ENCODE results near the gene ANGPTL8. TPM values are rescaled to one million over a fixed set of nuclear protein-coding genes. Genes with fewer than 3 reads are reported as not detected.

Gene ANGPTL8
- total and polyA plus RNA-seq, 4 donors: 11.8 TPM; not detected in 3

DNA sequence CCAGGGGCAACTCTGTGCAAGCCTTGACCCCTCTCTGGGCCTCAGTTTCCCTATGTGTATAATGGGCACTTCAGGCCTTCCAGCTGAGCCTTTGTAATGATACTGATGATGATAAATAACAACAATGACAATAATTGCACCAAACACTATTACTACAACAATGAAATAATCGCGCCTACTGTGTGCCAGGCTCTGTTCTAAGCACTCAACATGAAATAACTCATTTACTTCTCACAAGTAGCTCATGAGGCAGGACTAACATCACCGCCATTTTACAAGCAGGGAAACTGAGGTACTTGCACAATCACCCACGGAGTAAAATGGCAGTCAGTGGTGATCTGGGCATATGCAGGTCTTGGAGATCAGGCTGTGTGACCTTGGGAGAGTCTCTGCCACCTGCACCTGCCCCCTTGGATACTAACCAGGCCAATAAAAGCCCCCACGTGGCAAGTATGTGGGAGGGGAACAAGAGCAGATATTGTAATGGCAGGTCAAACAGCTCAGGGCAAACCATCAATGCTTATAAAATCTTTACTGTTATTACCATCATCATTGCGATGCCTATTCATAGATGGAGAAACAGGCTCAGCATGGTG lies 540 bp upstream of the ANGPTL8 start:
- Histone ChIP-seq H3K4me3 (ENCODE audit: low read length in 2 of 2) (no peak overlapping the region), H3K4me1 (ENCODE audit: control insufficient read depth in 1 of 2, insufficient read depth in 2 of 2, low read length in 2 of 2) (no peaks in the 10 kb centered on the region), H3K9me3 (ENCODE audit: control insufficient read depth, low read length) (no peaks in the 10 kb centered on the region), H3K27ac (ENCODE audit: low read depth in 1 of 2, low read length in 2 of 2) (no peak overlapping the region), H3K36me3 (ENCODE audit: control insufficient read depth in 1 of 2, insufficient read depth in 2 of 2, low read length in 1 of 2) (no peaks in the 10 kb centered on the region), H3K27me3 (ENCODE audit: control insufficient read depth in 1 of 2, insufficient read depth in 2 of 2, low read length in 1 of 2) (no peaks in the 10 kb centered on the region)
- DNase-seq (no peak), ATAC-seq (ENCODE audit: low FRiP score) (no peak)
- intact Hi-C loops (cut with DNase I): no loop called here
- 94 to 96% methylated on average over 6 of the region's 6 CpGs for WGBS, 2 donors

DNA sequence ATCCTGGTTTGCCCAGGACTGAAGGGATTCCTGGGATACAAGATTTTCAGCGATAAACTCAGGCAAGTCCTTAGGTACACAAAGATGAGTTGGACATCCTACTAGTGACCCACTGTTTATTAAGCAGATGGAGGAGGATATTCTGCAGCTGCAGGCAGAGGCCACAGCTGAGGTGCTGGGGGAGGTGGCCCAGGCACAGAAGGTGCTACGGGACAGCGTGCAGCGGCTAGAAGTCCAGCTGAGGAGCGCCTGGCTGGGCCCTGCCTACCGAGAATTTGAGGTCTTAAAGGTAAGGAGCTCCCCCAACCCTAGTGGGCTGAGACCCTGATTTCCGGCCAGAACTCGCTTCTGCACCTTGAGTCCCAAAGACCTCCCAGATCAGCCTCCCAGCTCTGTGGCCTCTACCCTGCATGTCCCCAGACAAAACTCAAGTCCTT lies 607 bp downstream of the ANGPTL8 start:
- Histone ChIP-seq H3K4me1 (ENCODE audit: control insufficient read depth in 1 of 2, insufficient read depth in 2 of 2, low read length in 2 of 2) (no peaks in the 10 kb centered on the region), H3K27me3 (ENCODE audit: control insufficient read depth in 1 of 2, insufficient read depth in 2 of 2, low read length in 1 of 2) (no peaks in the 10 kb centered on the region), H3K9me3 (ENCODE audit: control insufficient read depth, low read length) (no peaks in the 10 kb centered on the region), H3K4me3 (ENCODE audit: low read length in 2 of 2) (no peak overlapping the region), H3K36me3 (ENCODE audit: control insufficient read depth in 1 of 2, insufficient read depth in 2 of 2, low read length in 1 of 2) (no peaks in the 10 kb centered on the region), H3K27ac (ENCODE audit: low read depth in 1 of 2, low read length in 2 of 2) (no peak overlapping the region)
- 97 to 98% methylated on average over 8 of the region's 8 CpGs for WGBS, 2 donors
- intact Hi-C loops (cut with DNase I): no loop called here
- no peak for DNase-seq
- ATAC-seq (ENCODE audit: low FRiP score): no peak

DNA sequence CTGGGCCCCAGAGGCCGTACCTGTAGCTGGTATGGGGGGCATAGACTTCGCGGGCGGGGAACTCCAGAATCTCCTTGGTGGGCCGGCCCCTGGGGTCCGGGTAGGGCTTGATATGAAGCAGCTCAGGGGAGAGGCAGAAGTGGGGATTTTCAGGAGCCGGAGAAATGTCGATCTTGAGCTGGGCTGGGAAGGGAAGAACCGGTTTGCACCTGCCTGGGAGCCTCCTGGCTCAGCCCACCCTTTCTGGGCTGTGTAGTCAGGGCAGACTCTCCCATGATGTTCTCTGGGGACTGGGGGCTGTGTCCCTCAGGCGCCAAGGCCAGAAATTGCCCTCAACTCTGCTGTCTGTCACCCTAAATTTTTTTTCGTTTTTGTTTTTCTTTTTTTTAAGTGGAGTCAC lies 2.6 kb downstream of the ANGPTL8 start:
- Histone ChIP-seq H3K27ac (ENCODE audit: low read depth in 1 of 2, low read length in 2 of 2) (no peak overlapping the region), H3K36me3 (ENCODE audit: control insufficient read depth in 1 of 2, insufficient read depth in 2 of 2, low read length in 1 of 2) (no peaks in the 10 kb centered on the region), H3K9me3 (ENCODE audit: control insufficient read depth, low read length) (no peaks in the 10 kb centered on the region), H3K4me1 (ENCODE audit: control insufficient read depth in 1 of 2, insufficient read depth in 2 of 2, low read length in 2 of 2) (no peaks in the 10 kb centered on the region), H3K27me3 (ENCODE audit: control insufficient read depth in 1 of 2, insufficient read depth in 2 of 2, low read length in 1 of 2) (no peaks in the 10 kb centered on the region), H3K4me3 (ENCODE audit: low read length in 2 of 2) (no peak overlapping the region)
- intact Hi-C loops (cut with DNase I): loop anchor here in 1 of 2 donors (2.0 kb wide), 1 partner anchor 205 kb away; no protein-coding TSS in a partner anchor
- no peak for DNase-seq
- ATAC-seq (ENCODE audit: low FRiP score): no peak
- WGBS, 2 donors: 91 to 92% methylated on average over 11 of the region's 11 CpGs

DNA sequence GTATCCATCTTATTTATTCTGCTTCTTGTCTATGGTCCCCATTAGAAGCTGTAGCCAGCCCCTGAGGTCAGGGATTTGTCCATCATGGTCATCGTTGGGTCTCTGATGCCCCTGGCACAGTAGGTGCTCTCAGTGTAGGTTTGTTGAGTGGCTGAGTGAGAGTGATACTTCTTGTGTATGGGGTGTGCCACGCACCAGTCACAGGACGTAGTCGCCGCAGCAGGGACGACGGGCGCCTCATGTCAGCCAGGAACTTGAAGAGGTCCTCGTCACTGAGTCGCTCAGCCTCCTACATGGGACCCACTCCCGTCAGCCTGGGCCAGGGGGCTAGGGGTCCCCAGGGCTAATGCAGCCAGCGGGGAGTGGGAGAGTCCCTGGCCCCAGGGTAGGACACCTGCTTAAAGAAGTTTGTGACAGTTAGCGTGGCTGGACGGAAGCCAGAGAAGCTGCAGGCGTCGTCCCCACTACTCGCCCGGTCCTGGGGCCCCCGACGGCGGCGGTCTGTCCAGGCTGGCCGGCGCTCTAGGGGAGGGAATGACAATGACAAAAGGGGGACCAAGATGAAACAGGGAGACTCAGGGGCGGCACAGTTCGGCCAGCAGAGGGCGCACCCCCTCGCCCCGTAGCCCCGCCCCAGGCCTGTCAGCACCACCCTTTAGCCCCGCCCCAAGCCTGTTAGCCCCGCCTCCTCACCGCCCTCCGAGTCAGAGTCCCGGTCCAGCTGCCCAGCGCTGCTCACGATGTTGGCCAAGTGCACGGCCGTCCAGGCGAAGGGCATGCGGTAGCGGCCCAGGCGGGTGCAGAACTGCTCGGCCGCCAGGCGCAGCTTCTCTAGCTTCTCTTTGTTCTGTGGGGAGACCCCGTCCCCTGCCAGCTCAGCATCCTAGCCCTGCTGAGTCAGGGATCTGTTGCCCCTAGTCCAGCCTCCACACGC lies 3.7 kb downstream of the ANGPTL8 start:
- H3K27me3 ChIP-seq (ENCODE audit: control insufficient read depth in 1 of 2, insufficient read depth in 2 of 2, low read length in 1 of 2): no peaks in the 10 kb centered on the region
- H3K4me1 ChIP-seq (ENCODE audit: control insufficient read depth in 1 of 2, insufficient read depth in 2 of 2, low read length in 2 of 2): no peaks in the 10 kb centered on the region
- no peak overlapping the region for H3K4me3 ChIP-seq (ENCODE audit: low read length in 2 of 2)
- no peaks in the 10 kb centered on the region for H3K9me3 ChIP-seq (ENCODE audit: control insufficient read depth, low read length)
- ATAC-seq (ENCODE audit: low FRiP score) (peak; percentile 94), DNase-seq (peak; percentile 96 to 98)
- no peaks in the 10 kb centered on the region for H3K36me3 ChIP-seq (ENCODE audit: control insufficient read depth in 1 of 2, insufficient read depth in 2 of 2, low read length in 1 of 2)
- WGBS, 2 donors: 53 to 55% methylated on average over 44 to 48 of the region's 48 CpGs
- intact Hi-C loops (cut with DNase I): loop anchor here in 1 of 2 donors (2.0 kb wide), 1 partner anchor 204 kb away; no protein-coding TSS in a partner anchor
- H3K27ac ChIP-seq (ENCODE audit: low read depth in 1 of 2, low read length in 2 of 2): no peak overlapping the region

DNA sequence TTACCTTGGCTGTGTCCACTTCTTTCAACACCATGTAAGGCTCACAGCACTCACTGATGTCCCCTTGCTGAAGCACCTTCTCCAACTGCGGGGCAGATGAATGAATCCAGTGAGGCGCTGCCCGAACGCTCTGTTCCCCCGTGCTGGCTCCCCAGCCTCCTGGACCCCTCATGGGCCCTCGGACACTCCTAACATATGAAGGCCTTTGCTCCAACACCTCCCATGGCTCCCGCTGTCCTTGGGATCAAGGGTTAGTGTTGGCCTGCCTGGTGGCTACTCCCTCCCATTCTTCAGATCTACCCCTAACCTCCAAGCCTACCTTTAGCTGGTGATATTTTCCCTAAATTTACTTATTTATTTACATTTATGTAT lies 4.4 kb downstream of the ANGPTL8 start:
- ATAC-seq (ENCODE audit: low FRiP score) (no peak), DNase-seq (no peak)
- Histone ChIP-seq H3K9me3 (ENCODE audit: control insufficient read depth, low read length) (no peaks in the 10 kb centered on the region), H3K36me3 (ENCODE audit: control insufficient read depth in 1 of 2, insufficient read depth in 2 of 2, low read length in 1 of 2) (no peaks in the 10 kb centered on the region), H3K27me3 (ENCODE audit: control insufficient read depth in 1 of 2, insufficient read depth in 2 of 2, low read length in 1 of 2) (no peaks in the 10 kb centered on the region), H3K27ac (ENCODE audit: low read depth in 1 of 2, low read length in 2 of 2) (no peak overlapping the region), H3K4me3 (ENCODE audit: low read length in 2 of 2) (no peak overlapping the region), H3K4me1 (ENCODE audit: control insufficient read depth in 1 of 2, insufficient read depth in 2 of 2, low read length in 2 of 2) (no peaks in the 10 kb centered on the region)
- 95 to 97% methylated on average over 7 of the region's 7 CpGs for WGBS, 2 donors
- intact Hi-C loops (cut with DNase I): loop anchor here in 1 of 2 donors (2.0 kb wide), 1 partner anchor 203 kb away; no protein-coding TSS in a partner anchor

DNA sequence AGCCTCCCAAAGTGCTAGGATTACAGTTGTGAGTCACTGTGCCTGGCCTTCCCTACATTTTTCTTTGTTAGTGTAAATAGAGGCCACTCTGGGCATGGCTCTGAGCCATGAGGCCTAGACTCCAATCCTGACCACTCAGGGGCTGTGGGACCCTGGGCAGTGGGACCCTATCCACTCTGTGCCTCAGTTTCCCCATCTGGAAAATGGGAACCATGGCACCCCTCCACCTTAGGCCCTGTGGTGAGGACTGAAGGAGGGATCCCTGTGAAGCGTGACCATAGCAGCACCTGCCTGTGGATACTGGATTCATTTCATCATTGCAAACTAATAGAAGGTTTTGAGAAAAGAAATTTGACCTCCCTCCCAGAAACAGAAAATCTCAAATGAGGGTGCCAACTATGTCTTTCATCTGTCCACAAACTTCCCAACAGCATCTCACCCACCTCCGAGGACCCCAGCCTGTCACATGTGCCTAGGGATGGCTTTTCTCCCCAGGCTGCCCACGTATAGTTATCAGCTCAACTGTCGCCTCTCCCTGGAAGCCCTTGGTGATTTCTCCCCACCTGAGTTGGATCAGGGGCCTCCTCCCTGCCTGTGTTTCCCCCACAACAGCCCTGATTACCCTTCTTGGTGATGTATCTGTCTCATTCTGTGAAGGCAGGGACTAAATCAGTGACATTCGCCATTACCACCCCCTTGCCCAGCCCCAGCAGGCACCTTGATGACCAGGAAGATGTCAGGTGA lies 5.6 kb downstream of the ANGPTL8 start:
- WGBS, 2 donors: 91 to 94% methylated on average over 5 of the region's 5 CpGs
- Histone ChIP-seq H3K27me3 (ENCODE audit: control insufficient read depth in 1 of 2, insufficient read depth in 2 of 2, low read length in 1 of 2) (no peaks in the 10 kb centered on the region), H3K4me1 (ENCODE audit: control insufficient read depth in 1 of 2, insufficient read depth in 2 of 2, low read length in 2 of 2) (no peaks in the 10 kb centered on the region), H3K9me3 (ENCODE audit: control insufficient read depth, low read length) (no peaks in the 10 kb centered on the region), H3K36me3 (ENCODE audit: control insufficient read depth in 1 of 2, insufficient read depth in 2 of 2, low read length in 1 of 2) (no peaks in the 10 kb centered on the region), H3K27ac (ENCODE audit: low read depth in 1 of 2, low read length in 2 of 2) (no peak overlapping the region), H3K4me3 (ENCODE audit: low read length in 2 of 2) (no peak overlapping the region)
- intact Hi-C loops (cut with DNase I): no loop called here
- DNase-seq: no peak
- ATAC-seq (ENCODE audit: low FRiP score): no peak

DNA sequence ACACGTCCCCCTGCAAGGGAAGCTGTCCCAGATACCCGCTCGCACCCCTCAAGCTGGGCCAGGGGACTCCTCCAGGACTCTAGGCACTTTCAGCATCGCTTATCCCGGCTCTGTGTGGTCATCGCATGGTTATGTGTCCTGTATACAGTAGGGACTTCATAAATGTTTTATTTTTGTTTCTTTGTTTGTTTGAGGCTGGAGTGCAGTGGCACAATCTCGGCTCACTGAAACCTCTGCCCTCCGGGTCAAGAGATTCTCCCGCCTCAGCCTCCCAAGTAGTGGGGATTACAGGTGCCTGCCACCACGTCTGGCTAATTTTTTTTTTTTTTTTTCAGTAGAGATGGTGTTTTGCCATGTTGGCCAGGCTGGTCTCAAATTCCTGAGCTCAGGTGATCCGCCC lies 7.5 kb downstream of the ANGPTL8 start:
- no peaks in the 10 kb centered on the region for H3K36me3 ChIP-seq (ENCODE audit: control insufficient read depth in 1 of 2, insufficient read depth in 2 of 2, low read length in 1 of 2)

DNA sequence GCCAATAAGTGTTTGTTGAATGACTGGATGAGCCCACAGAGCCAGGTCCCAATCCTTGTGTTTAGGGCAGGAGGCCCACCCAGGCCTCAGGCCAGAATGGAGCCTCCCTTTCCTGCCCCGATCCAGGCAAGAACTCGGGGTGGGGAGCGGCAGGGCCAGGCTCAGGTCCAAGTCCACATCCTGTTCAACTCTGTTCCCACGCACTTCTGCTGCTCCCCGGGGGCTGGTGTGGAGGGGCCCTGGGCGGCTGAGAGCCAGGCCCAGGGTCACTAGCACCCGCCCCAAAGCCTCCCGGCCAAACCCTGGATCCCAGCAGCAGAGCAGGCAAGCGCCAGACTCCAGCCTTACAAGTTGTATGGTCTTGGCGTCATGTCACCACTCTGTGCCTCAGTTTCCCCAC lies 8.0 kb downstream of the ANGPTL8 start:
- no peak overlapping the region for H3K27ac ChIP-seq (ENCODE audit: low read depth in 1 of 2, low read length in 2 of 2)

More for the DNA sequence above, 7.5 kb downstream of the ANGPTL8 start:
- ATAC-seq (ENCODE audit: low FRiP score) (no peak), DNase-seq (no peak)
- H3K27me3 ChIP-seq (ENCODE audit: control insufficient read depth in 1 of 2, insufficient read depth in 2 of 2, low read length in 1 of 2): no peaks in the 10 kb centered on the region
- no peak overlapping the region for H3K4me3 ChIP-seq (ENCODE audit: low read length in 2 of 2)
- 89 to 92% methylated on average over 10 to 11 of the region's 11 CpGs for WGBS, 2 donors
- no peak overlapping the region for H3K27ac ChIP-seq (ENCODE audit: low read depth in 1 of 2, low read length in 2 of 2)
- intact Hi-C loops (cut with DNase I): no loop called here
- no peaks in the 10 kb centered on the region for H3K4me1 ChIP-seq (ENCODE audit: control insufficient read depth in 1 of 2, insufficient read depth in 2 of 2, low read length in 2 of 2)
- H3K9me3 ChIP-seq (ENCODE audit: control insufficient read depth, low read length): no peaks in the 10 kb centered on the region

More for the DNA sequence above, 8.0 kb downstream of the ANGPTL8 start:
- intact Hi-C loops (cut with DNase I): no loop called here
- Histone ChIP-seq H3K4me3 (ENCODE audit: low read length in 2 of 2) (no peak overlapping the region), H3K36me3 (ENCODE audit: control insufficient read depth in 1 of 2, insufficient read depth in 2 of 2, low read length in 1 of 2) (peaks cover 0 to 3% of the 10 kb centered on the region in 2 donors), H3K4me1 (ENCODE audit: control insufficient read depth in 1 of 2, insufficient read depth in 2 of 2, low read length in 2 of 2) (no peaks in the 10 kb centered on the region), H3K27me3 (ENCODE audit: control insufficient read depth in 1 of 2, insufficient read depth in 2 of 2, low read length in 1 of 2) (no peaks in the 10 kb centered on the region), H3K9me3 (ENCODE audit: control insufficient read depth, low read length) (no peaks in the 10 kb centered on the region)
- ATAC-seq (ENCODE audit: low FRiP score): peak; percentile 55
- peak; percentile 83 to 87 for DNase-seq
- 8 to 17% methylated on average over 10 of the region's 10 CpGs for WGBS, 2 donors
